Activated naive CD8-positive, alpha-beta T cell treated with anti-CD3 and anti-CD28 coated beads, Interleukin-2, amount 50 U/mL, for 24 hours (primary cell): ENCODE results near the gene CCNI2.
A peak's percentile ranks its signal among the peaks of the same experiment; 100 is the strongest.

Experiments used
- ATAC-seq: fragments of 150-1000 bp; cut with Tn5 transposase; one replicate; pipeline ENCODE4 v1.10.0; 2021
- DNase-seq: peaks from one replicate; pipeline ENCODE4 v3.0.0; 2021
- H3K27ac Mint-ChIP-seq: one replicate; pipeline ENCODE4 v1.8.0; 2021; ENCODE audit warnings: mild to moderate bottlenecking, mixed read lengths
- H3K27me3 Mint-ChIP-seq: one replicate; pipeline ENCODE4 v1.8.0; 2021; ENCODE audit warnings: mixed read lengths
- H3K36me3 Mint-ChIP-seq: one replicate; pipeline ENCODE4 v1.8.0; 2021; ENCODE audit warnings: low read depth, mixed read lengths
- H3K4me1 Mint-ChIP-seq: one replicate; pipeline ENCODE4 v1.8.0; 2021; ENCODE audit warnings: mixed read lengths
- H3K4me3 Mint-ChIP-seq: one replicate; pipeline ENCODE4 v1.8.0; 2021; ENCODE audit warnings: mild to moderate bottlenecking, moderate library complexity, mixed read lengths
- H3K9me3 Mint-ChIP-seq: one replicate; pipeline ENCODE4 v1.8.0; 2021; ENCODE audit warnings: mixed read lengths

The CCNI2 gene

GRCh38 chr5:132742158-132742557 is 5.1 kb upstream of the CCNI2 start:
- ATAC-seq (no peak), DNase-seq (no peak)
- no peaks in the 10 kb centered on the region for H3K9me3 Mint-ChIP-seq
- peaks cover 24% of the 10 kb centered on the region for H3K27me3 Mint-ChIP-seq
- H3K27ac Mint-ChIP-seq: no peak overlapping the region
- H3K4me3 Mint-ChIP-seq: no peak overlapping the region
- no peaks in the 10 kb centered on the region for H3K36me3 Mint-ChIP-seq
- H3K4me1 Mint-ChIP-seq: peaks cover 16% of the 10 kb centered on the region

- Mint-ChIP-seq H3K27ac (no peak overlapping the region), H3K4me3 (no peak overlapping the region), H3K36me3 (no peaks in the 10 kb centered on the region), H3K9me3 (no peaks in the 10 kb centered on the region), H3K27me3 (peaks cover 24% of the 10 kb centered on the region), H3K4me1 (peaks cover 13% of the 10 kb centered on the region)
- DNase-seq (no peak), ATAC-seq (no peak)
Measured at GRCh38 chr5:132742626-132743025, 4.6 kb upstream of the CCNI2 start.

GRCh38 chr5:132744659-132745058 is 2.6 kb upstream of the CCNI2 start:
- no peak for ATAC-seq
- Mint-ChIP-seq H3K4me3 (no peak overlapping the region), H3K27me3 (peaks cover 29% of the 10 kb centered on the region), H3K36me3 (no peaks in the 10 kb centered on the region), H3K27ac (no peak overlapping the region), H3K4me1 (peaks cover 8% of the 10 kb centered on the region), H3K9me3 (no peaks in the 10 kb centered on the region)
- no peak for DNase-seq

- Mint-ChIP-seq H3K27ac (peak overlapping the region; percentile 49), H3K4me1 (peaks cover 21% of the 10 kb centered on the region), H3K4me3 (peak overlapping the region; percentile 71), H3K9me3 (no peaks in the 10 kb centered on the region), H3K27me3 (peaks cover 29% of the 10 kb centered on the region), H3K36me3 (no peaks in the 10 kb centered on the region)
- ATAC-seq (no peak), DNase-seq (no peak)
Measured at GRCh38 chr5:132746592-132746953, 653 bp upstream of the CCNI2 start.

- H3K4me1 Mint-ChIP-seq: peaks cover 27% of the 10 kb centered on the region
- H3K9me3 Mint-ChIP-seq: no peaks in the 10 kb centered on the region
- H3K4me3 Mint-ChIP-seq: peak overlapping the region; percentile 24
- no peaks in the 10 kb centered on the region for H3K36me3 Mint-ChIP-seq
- H3K27me3 Mint-ChIP-seq: peaks cover 22% of the 10 kb centered on the region
- DNase-seq: peak; percentile 31
- no peak overlapping the region for H3K27ac Mint-ChIP-seq
- ATAC-seq: peak; percentile 18
Measured at GRCh38 chr5:132747616-132748440, 602 bp downstream of the CCNI2 start.

- Mint-ChIP-seq H3K36me3 (no peaks in the 10 kb centered on the region), H3K27me3 (peaks cover 19% of the 10 kb centered on the region), H3K4me1 (peaks cover 30% of the 10 kb centered on the region), H3K27ac (no peak overlapping the region), H3K4me3 (peak overlapping the region; percentile 24), H3K9me3 (no peaks in the 10 kb centered on the region)
- ATAC-seq (no peak), DNase-seq (no peak)
Measured at GRCh38 chr5:132748522-132749000, 1.3 kb downstream of the CCNI2 start.

GRCh38 chr5:132749506-132749905 is 2.3 kb downstream of the CCNI2 start:
- Mint-ChIP-seq H3K36me3 (no peaks in the 10 kb centered on the region), H3K4me1 (peaks cover 31% of the 10 kb centered on the region), H3K4me3 (no peak overlapping the region), H3K27me3 (peaks cover 18% of the 10 kb centered on the region), H3K27ac (no peak overlapping the region), H3K9me3 (no peaks in the 10 kb centered on the region)
- no peak for ATAC-seq
- DNase-seq: no peak

GRCh38 chr5:132750471-132751230 is 3.4 kb downstream of the CCNI2 start:
- Mint-ChIP-seq H3K36me3 (no peaks in the 10 kb centered on the region), H3K9me3 (no peaks in the 10 kb centered on the region), H3K4me1 (peaks cover 36% of the 10 kb centered on the region), H3K4me3 (no peak overlapping the region), H3K27ac (peak overlapping the region; percentile 13), H3K27me3 (peaks cover 12% of the 10 kb centered on the region)
- DNase-seq (no peak), ATAC-seq (no peak)

- ATAC-seq (peak; percentile 20), DNase-seq (no peak)
- H3K36me3 Mint-ChIP-seq: no peaks in the 10 kb centered on the region
- H3K27me3 Mint-ChIP-seq: peaks cover 5% of the 10 kb centered on the region
- H3K9me3 Mint-ChIP-seq: no peaks in the 10 kb centered on the region
- peak overlapping the region; percentile 29 for H3K27ac Mint-ChIP-seq
- no peak overlapping the region for H3K4me3 Mint-ChIP-seq
- peaks cover 34% of the 10 kb centered on the region for H3K4me1 Mint-ChIP-seq
Measured at GRCh38 chr5:132751444-132751843, 4.2 kb downstream of the CCNI2 start.

- peaks cover 5% of the 10 kb centered on the region for H3K27me3 Mint-ChIP-seq
- H3K4me3 Mint-ChIP-seq: no peak overlapping the region
- ATAC-seq: no peak
- H3K36me3 Mint-ChIP-seq: no peaks in the 10 kb centered on the region
- no peak for DNase-seq
- H3K9me3 Mint-ChIP-seq: no peaks in the 10 kb centered on the region
- H3K27ac Mint-ChIP-seq: peak overlapping the region; percentile 49
- H3K4me1 Mint-ChIP-seq: peaks cover 31% of the 10 kb centered on the region
Measured at GRCh38 chr5:132751971-132752580, 4.8 kb downstream of the CCNI2 start.

- DNase-seq: no peak
- ATAC-seq: no peak
- H3K27me3 Mint-ChIP-seq: peaks cover 5% of the 10 kb centered on the region
- H3K4me3 Mint-ChIP-seq: no peak overlapping the region
- no peaks in the 10 kb centered on the region for H3K9me3 Mint-ChIP-seq
- no peaks in the 10 kb centered on the region for H3K36me3 Mint-ChIP-seq
- no peak overlapping the region for H3K27ac Mint-ChIP-seq
- peaks cover 31% of the 10 kb centered on the region for H3K4me1 Mint-ChIP-seq
Measured at GRCh38 chr5:132752581-132753125, 5.4 kb downstream of the CCNI2 start.

- no peak overlapping the region for H3K4me3 Mint-ChIP-seq
- H3K27me3 Mint-ChIP-seq: peaks cover 3% of the 10 kb centered on the region
- peaks cover 29% of the 10 kb centered on the region for H3K4me1 Mint-ChIP-seq
- no peaks in the 10 kb centered on the region for H3K9me3 Mint-ChIP-seq
- no peak for DNase-seq
- H3K36me3 Mint-ChIP-seq: no peaks in the 10 kb centered on the region
- no peak overlapping the region for H3K27ac Mint-ChIP-seq
- peak; percentile 54 for ATAC-seq
Measured at GRCh38 chr5:132753135-132753987, 6.1 kb downstream of the CCNI2 start.

GRCh38 chr5:132754111-132754510 is 6.9 kb downstream of the CCNI2 start:
- Mint-ChIP-seq H3K4me1 (peaks cover 28% of the 10 kb centered on the region), H3K27ac (no peak overlapping the region), H3K4me3 (no peak overlapping the region), H3K9me3 (no peaks in the 10 kb centered on the region), H3K36me3 (no peaks in the 10 kb centered on the region), H3K27me3 (no peaks in the 10 kb centered on the region)
- no peak for ATAC-seq
- no peak for DNase-seq

- no peak overlapping the region for H3K27ac Mint-ChIP-seq
- H3K36me3 Mint-ChIP-seq: no peaks in the 10 kb centered on the region
- ATAC-seq (no peak), DNase-seq (no peak)
- H3K27me3 Mint-ChIP-seq: no peaks in the 10 kb centered on the region
- no peak overlapping the region for H3K4me3 Mint-ChIP-seq
- peaks cover 28% of the 10 kb centered on the region for H3K4me1 Mint-ChIP-seq
- no peaks in the 10 kb centered on the region for H3K9me3 Mint-ChIP-seq
Measured at GRCh38 chr5:132754947-132755346, 7.7 kb downstream of the CCNI2 start.
